ENCODE results near the gene PAK1IP1. TPM values are rescaled to one million over a fixed set of nuclear protein-coding genes. Genes with fewer than 3 reads are reported as not detected.
A peak's percentile ranks its signal among the peaks of the same experiment; 100 is the strongest.
"Not testable (repeated sequence)": the region's sequence is repeated elsewhere in the genome, so short reads cannot be mapped to it uniquely, and the experiment has no call there.

The PAK1IP1 gene
- total RNA-seq, 2 experiments from 2014 or later = 13.1 to 22.8 TPM

GRCh38 chr6:10719964-10720264 is 25.1 kb downstream of the PAK1IP1 start:
- H3K4me1 Mint-ChIP-seq = peaks cover 50% of the 10 kb centered on the region
- CTCF ChIA-PET = interaction anchor here (0.7 to 2.3 kb wide), 7 partner anchors 14 to 209 kb away, joined by 3 to 13 read pairs (median 4); partner anchors contain the start of genes C6orf52 and PAK1IP1
- H3K4me3 Mint-ChIP-seq = peak overlapping the region; percentile 79
- peak; percentile 1 for ATAC-seq
- DNase-seq = no peak
- peaks cover 13% of the 10 kb centered on the region for H3K9me3 Mint-ChIP-seq (ENCODE audit: low read depth)
- H3K27me3 Mint-ChIP-seq = no peaks in the 10 kb centered on the region
- peaks cover 21% of the 10 kb centered on the region for H3K36me3 Mint-ChIP-seq
- H3K27ac Mint-ChIP-seq = peak overlapping the region; percentile 93

GRCh38 chr6:10720265-10720959 is 25.6 kb downstream of the PAK1IP1 start:
- Mint-ChIP-seq H3K36me3 (peaks cover 21% of the 10 kb centered on the region), H3K27ac (peak overlapping the region; percentile 87), H3K4me1 (peaks cover 50% of the 10 kb centered on the region), H3K4me3 (peak overlapping the region; percentile 79), H3K9me3 (ENCODE audit: low read depth) (peaks cover 13% of the 10 kb centered on the region), H3K27me3 (no peaks in the 10 kb centered on the region)
- CTCF ChIA-PET = interaction anchor here (0.7 to 2.3 kb wide), 8 partner anchors 13 to 210 kb away, joined by 3 to 13 read pairs (median 5); partner anchors contain the start of genes C6orf52, PAK1IP1 and TMEM14B
- peak; percentile 77 for DNase-seq
- peak; percentile 57 for ATAC-seq

GRCh38 chr6:10720960-10721849 is 26.4 kb downstream of the PAK1IP1 start:
- not testable (repeated sequence) for ATAC-seq, H3K27me3 Mint-ChIP-seq
- peak; percentile 60 for DNase-seq
- peaks cover 13% of the 10 kb centered on the region for H3K9me3 Mint-ChIP-seq (ENCODE audit: low read depth)
- peak overlapping the region; percentile 85 for H3K4me3 Mint-ChIP-seq
- H3K27ac Mint-ChIP-seq = peak overlapping the region; percentile 87
- CTCF ChIA-PET = interaction anchor here (0.7 to 2.0 kb wide), 5 partner anchors 14 to 27 kb away, joined by 3 to 6 read pairs (median 5); partner anchors contain the start of genes C6orf52, PAK1IP1 and TMEM14B
- H3K4me1 Mint-ChIP-seq = peaks cover 53% of the 10 kb centered on the region
- H3K36me3 Mint-ChIP-seq = peaks cover 21% of the 10 kb centered on the region

GRCh38 chr6:10721850-10722569 is 27.2 kb downstream of the PAK1IP1 start:
- ATAC-seq = no peak
- Mint-ChIP-seq H3K27me3 (no peaks in the 10 kb centered on the region), H3K27ac (peak overlapping the region; percentile 87), H3K9me3 (ENCODE audit: low read depth) (peaks cover 13% of the 10 kb centered on the region), H3K36me3 (peaks cover 22% of the 10 kb centered on the region), H3K4me1 (peaks cover 55% of the 10 kb centered on the region), H3K4me3 (peak overlapping the region; percentile 85)
- no peak for DNase-seq
- CTCF ChIA-PET = interaction anchor here (1.0 to 2.0 kb wide), 4 partner anchors 8 to 57 kb away, joined by 3 to 6 read pairs (median 4); partner anchors contain the start of gene TMEM14B

GRCh38 chr6:10722570-10722819 is 27.7 kb downstream of the PAK1IP1 start:
- CTCF ChIA-PET = interaction anchor here (1.0 to 2.0 kb wide), 3 partner anchors 8 to 56 kb away, joined by 3 to 6 read pairs (median 4); partner anchors contain the start of gene TMEM14B
- H3K36me3 Mint-ChIP-seq = peaks cover 22% of the 10 kb centered on the region
- no peaks in the 10 kb centered on the region for H3K27me3 Mint-ChIP-seq
- H3K4me1 Mint-ChIP-seq = peaks cover 58% of the 10 kb centered on the region
- DNase-seq (no peak), ATAC-seq (no peak)
- H3K4me3 Mint-ChIP-seq = peak overlapping the region; percentile 85
- H3K9me3 Mint-ChIP-seq (ENCODE audit: low read depth) = peaks cover 11% of the 10 kb centered on the region
- H3K27ac Mint-ChIP-seq = peak overlapping the region; percentile 87

- CTCF ChIA-PET = interaction anchor here (0.7 to 2.0 kb wide), 5 partner anchors 9 to 370 kb away, joined by 3 to 6 read pairs (median 4); partner anchors contain the start of gene TMEM14B
- H3K27me3 Mint-ChIP-seq = no peaks in the 10 kb centered on the region
- H3K36me3 Mint-ChIP-seq = peaks cover 17% of the 10 kb centered on the region
- peaks cover 58% of the 10 kb centered on the region for H3K4me1 Mint-ChIP-seq
- ATAC-seq (peak; percentile 90), DNase-seq (peak; percentile 91)
- peak within 1 kb of the TSS; percentile 85 for H3K4me3 Mint-ChIP-seq
- peaks cover 9% of the 10 kb centered on the region for H3K9me3 Mint-ChIP-seq (ENCODE audit: low read depth)
- H3K27ac Mint-ChIP-seq = peak within 1 kb of the TSS; percentile 87
Measured at GRCh38 chr6:10722820-10723566, 28.2 kb downstream of the PAK1IP1 start, which contains the start of gene TMEM14C. Gene TMEM14C (plus strand): TSS chr6:10723070. CDS start chr6:10724614, 1,544 bp downstream.

- H3K9me3 Mint-ChIP-seq (ENCODE audit: low read depth) = peaks cover 6% of the 10 kb centered on the region
- DNase-seq = no peak
- H3K4me1 Mint-ChIP-seq = peaks cover 56% of the 10 kb centered on the region
- peaks cover 14% of the 10 kb centered on the region for H3K36me3 Mint-ChIP-seq
- H3K27ac Mint-ChIP-seq = peak overlapping the region; percentile 87
- no peaks in the 10 kb centered on the region for H3K27me3 Mint-ChIP-seq
- ATAC-seq = no peak
- CTCF ChIA-PET = interaction anchor here (0.7 to 1.3 kb wide), 4 partner anchors 9 to 369 kb away, joined by 3 to 5 read pairs (median 4); no protein-coding TSS in a partner anchor
- H3K4me3 Mint-ChIP-seq = peak overlapping the region; percentile 85
Measured at GRCh38 chr6:10723567-10723881, 28.8 kb downstream of the PAK1IP1 start.

GRCh38 chr6:10725044-10725443 is 30.3 kb downstream of the PAK1IP1 start:
- Mint-ChIP-seq H3K27ac (no peak overlapping the region), H3K4me3 (no peak overlapping the region), H3K4me1 (peaks cover 42% of the 10 kb centered on the region), H3K9me3 (ENCODE audit: low read depth) (no peaks in the 10 kb centered on the region), H3K36me3 (peaks cover 7% of the 10 kb centered on the region), H3K27me3 (no peaks in the 10 kb centered on the region)
- CTCF ChIA-PET = no interaction called here
- DNase-seq = no peak
- no peak for ATAC-seq

- Mint-ChIP-seq H3K27ac (no peak overlapping the region), H3K27me3 (no peaks in the 10 kb centered on the region), H3K4me3 (no peak overlapping the region), H3K4me1 (peaks cover 42% of the 10 kb centered on the region), H3K9me3 (ENCODE audit: low read depth) (no peaks in the 10 kb centered on the region), H3K36me3 (peaks cover 14% of the 10 kb centered on the region)
- ATAC-seq (no peak), DNase-seq (no peak)
- CTCF ChIA-PET = no interaction called here
Measured at GRCh38 chr6:10725716-10726115, 30.9 kb downstream of the PAK1IP1 start.

GRCh38 chr6:10730254-10730653 is 35.5 kb downstream of the PAK1IP1 start:
- ATAC-seq = no peak
- CTCF ChIA-PET = no interaction called here
- no peak for DNase-seq
- peaks cover 21% of the 10 kb centered on the region for H3K36me3 Mint-ChIP-seq
- H3K9me3 Mint-ChIP-seq (ENCODE audit: low read depth) = no peaks in the 10 kb centered on the region
- H3K27me3 Mint-ChIP-seq = no peaks in the 10 kb centered on the region
- no peak overlapping the region for H3K4me3 Mint-ChIP-seq
- H3K27ac Mint-ChIP-seq = no peak overlapping the region
- H3K4me1 Mint-ChIP-seq = peaks cover 11% of the 10 kb centered on the region

- Mint-ChIP-seq H3K4me1 (no peaks in the 10 kb centered on the region), H3K36me3 (peaks cover 18% of the 10 kb centered on the region), H3K4me3 (no peak overlapping the region), H3K9me3 (ENCODE audit: low read depth) (no peaks in the 10 kb centered on the region), H3K27ac (peak overlapping the region; percentile 38), H3K27me3 (no peaks in the 10 kb centered on the region)
- CTCF ChIA-PET = interaction anchor here (1.1 to 1.5 kb wide), 2 partner anchors 9 to 13 kb away, joined by 3 read pairs; no protein-coding TSS in a partner anchor
- ATAC-seq = peak; percentile 51
- peak; percentile 55 for DNase-seq
Measured at GRCh38 chr6:10733151-10733715, 38.5 kb downstream of the PAK1IP1 start.

GRCh38 chr6:10733863-10734262 is 39.1 kb downstream of the PAK1IP1 start:
- no peaks in the 10 kb centered on the region for H3K9me3 Mint-ChIP-seq (ENCODE audit: low read depth)
- H3K27me3 Mint-ChIP-seq = no peaks in the 10 kb centered on the region
- CTCF ChIA-PET = interaction anchor here (1.5 kb wide), 1 partner anchor 12 kb away, joined by 3 read pairs; no protein-coding TSS in a partner anchor
- H3K4me1 Mint-ChIP-seq = no peaks in the 10 kb centered on the region
- ATAC-seq (no peak), DNase-seq (peak; percentile 5)
- peaks cover 16% of the 10 kb centered on the region for H3K36me3 Mint-ChIP-seq
- no peak overlapping the region for H3K27ac Mint-ChIP-seq
- H3K4me3 Mint-ChIP-seq = no peak overlapping the region

Data from activated CD8-positive, alpha-beta memory T cell treated with anti-CD3 and anti-CD28 coated beads, Interleukin-2, amount 10 ng/mL, durations not matched to agents 7 days and 5 days (primary cell).